Activated naive CD4-positive, alpha-beta T cell treated with anti-CD3 and anti-CD28 coated beads for 36 hours (primary cell): ENCODE measurements around the gene CLEC4E. TPM values are rescaled to one million over a fixed set of nuclear protein-coding genes. Genes with fewer than 3 reads are reported as not detected.
"Not testable (repeated sequence)": the region's sequence is repeated elsewhere in the genome, so short reads cannot be mapped to it uniquely, and the experiment has no call there.

Experiments
- CTCF ChIA-PET: fragments of 350-600 bp; sonication (Branson Sonifier 250); formaldehyde crosslinking; loops from one replicate; lab custom pipeline; 2021; ENCODE audit warnings: antibody characterized with exemption; lab: Charles Lee
- DNase-seq: peaks from one replicate; pipeline ENCODE4 v3.0.0-alpha.2; 2020
- H3K27ac Mint-ChIP-seq: one replicate; pipeline ENCODE4 v1.8.0; 2021; ENCODE audit warnings: mild to moderate bottlenecking, mixed read lengths
- H3K27me3 Mint-ChIP-seq: one replicate; pipeline ENCODE4 v1.8.0; 2021; ENCODE audit warnings: low read depth, mixed read lengths
- H3K36me3 Mint-ChIP-seq: one replicate; pipeline ENCODE4 v1.8.0; 2021; ENCODE audit warnings: low read depth, mixed read lengths
- H3K4me1 Mint-ChIP-seq: one replicate; pipeline ENCODE4 v1.8.0; 2021; ENCODE audit warnings: low read depth, mixed read lengths
- H3K4me3 Mint-ChIP-seq: one replicate; pipeline ENCODE4 v1.8.0; 2021; ENCODE audit warnings: mild to moderate bottlenecking, moderate library complexity, mixed read lengths
- H3K9me3 Mint-ChIP-seq: one replicate; pipeline ENCODE4 v1.8.0; 2021; ENCODE audit warnings: mixed read lengths
- intact Hi-C: fragments of 100-400 bp; cut with micrococcal nuclease; formaldehyde crosslinking; loops from one replicate; pipeline ENCODE4 v1.15.1; 2023
- total RNA-seq, 2 experiments: library from RNA; stranded (reverse); gene quantifications; one replicate each; pipeline ENCODE4 v1.2.3, GENCODE V29; 2021

The CLEC4E gene, protein sequence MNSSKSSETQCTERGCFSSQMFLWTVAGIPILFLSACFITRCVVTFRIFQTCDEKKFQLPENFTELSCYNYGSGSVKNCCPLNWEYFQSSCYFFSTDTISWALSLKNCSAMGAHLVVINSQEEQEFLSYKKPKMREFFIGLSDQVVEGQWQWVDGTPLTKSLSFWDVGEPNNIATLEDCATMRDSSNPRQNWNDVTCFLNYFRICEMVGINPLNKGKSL
- not detected for total RNA-seq

DNA sequence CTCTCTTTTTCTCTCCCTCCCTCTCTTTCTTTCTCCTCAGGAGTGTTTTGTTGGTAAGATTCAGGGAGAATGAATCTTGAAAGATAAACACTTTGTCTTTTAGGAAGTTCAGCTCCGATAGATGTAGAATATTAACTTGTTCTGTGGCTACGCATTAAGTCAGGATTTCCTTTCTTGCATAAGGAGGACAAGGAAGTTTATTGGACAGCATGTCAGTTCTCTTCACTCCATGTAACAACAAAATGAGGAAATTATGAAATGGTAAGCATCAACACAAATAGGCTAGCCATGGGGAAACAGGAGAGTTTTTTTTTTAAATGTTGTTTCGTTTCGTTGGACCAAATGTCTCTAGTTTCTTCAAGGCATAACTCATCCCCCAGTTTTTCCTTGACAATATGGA is at the start of gene CLEC4E:
Gene CLEC4E, minus strand, starts transcription at position 75 of the 400 bp plus-strand sequence. CDS start 108 bp downstream, outside the sequence.
- intact Hi-C loops, result loop anchor here (5.0 kb wide), 1 partner anchor 106 kb away; no protein-coding TSS in a partner anchor
- H3K9me3 Mint-ChIP-seq, H3K4me3 Mint-ChIP-seq, H3K36me3 Mint-ChIP-seq, DNase-seq, H3K27ac Mint-ChIP-seq, CTCF ChIA-PET: not testable (repeated sequence)
- H3K27me3 Mint-ChIP-seq, result peaks cover 23% of the 10 kb centered on the region
- H3K4me1 Mint-ChIP-seq, result peaks cover 12% of the 10 kb centered on the region

DNA sequence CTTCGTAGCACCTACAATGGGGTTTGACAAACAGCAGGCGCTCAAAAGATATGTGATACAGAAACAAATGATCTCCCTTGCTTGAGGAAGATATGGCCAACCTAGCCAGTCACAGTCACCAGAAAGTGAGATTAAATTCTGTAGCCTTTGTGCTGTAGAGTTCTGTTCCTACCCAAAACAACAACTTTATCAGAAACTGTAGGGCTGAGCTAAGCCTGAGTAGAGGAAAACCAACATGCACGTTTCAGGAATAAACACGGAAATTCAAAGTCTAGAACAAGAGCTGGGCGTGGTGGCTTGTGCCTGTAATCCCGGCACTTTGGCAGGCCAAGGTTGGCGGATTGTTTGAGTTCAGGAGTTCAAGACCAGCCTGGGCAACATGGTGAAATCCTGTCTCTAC is 49.0 kb upstream of the CLEC4E start:
- DNase-seq, result no peak
- intact Hi-C loops, result no loop called here
- Mint-ChIP-seq H3K9me3 (no peaks in the 10 kb centered on the region), H3K27ac (no peak overlapping the region), H3K36me3 (no peaks in the 10 kb centered on the region), H3K4me1 (no peaks in the 10 kb centered on the region), H3K27me3 (no peaks in the 10 kb centered on the region), H3K4me3 (no peak overlapping the region)
- CTCF ChIA-PET, result interaction anchor here (1.1 to 3.2 kb wide), 2 partner anchors 12 to 45 kb away, joined by 3 to 12 read pairs; no protein-coding TSS in a partner anchor

DNA sequence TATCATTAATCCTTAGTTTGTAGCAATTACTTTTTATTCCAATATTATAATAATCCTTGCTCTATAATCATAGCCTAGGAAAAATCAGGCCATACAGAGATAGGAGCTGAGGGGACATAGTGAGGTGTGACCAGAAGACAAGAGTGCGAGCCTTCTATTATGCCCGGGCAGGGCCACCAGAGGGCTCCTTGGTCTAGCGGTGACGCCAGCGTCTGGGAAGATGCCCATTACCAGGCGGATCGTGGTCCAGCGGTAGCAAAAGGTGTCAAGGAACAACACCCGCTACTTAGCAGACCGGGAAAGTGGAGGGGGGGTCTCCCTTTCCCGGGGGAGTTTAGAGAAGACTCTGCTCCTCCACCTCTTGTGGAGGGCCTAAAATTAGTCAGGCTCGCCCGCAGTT is 43.8 kb upstream of the CLEC4E start:
- H3K27ac Mint-ChIP-seq, H3K27me3 Mint-ChIP-seq, H3K9me3 Mint-ChIP-seq, DNase-seq, CTCF ChIA-PET, H3K36me3 Mint-ChIP-seq, H3K4me3 Mint-ChIP-seq, intact Hi-C loops, H3K4me1 Mint-ChIP-seq: not testable (repeated sequence)

DNA sequence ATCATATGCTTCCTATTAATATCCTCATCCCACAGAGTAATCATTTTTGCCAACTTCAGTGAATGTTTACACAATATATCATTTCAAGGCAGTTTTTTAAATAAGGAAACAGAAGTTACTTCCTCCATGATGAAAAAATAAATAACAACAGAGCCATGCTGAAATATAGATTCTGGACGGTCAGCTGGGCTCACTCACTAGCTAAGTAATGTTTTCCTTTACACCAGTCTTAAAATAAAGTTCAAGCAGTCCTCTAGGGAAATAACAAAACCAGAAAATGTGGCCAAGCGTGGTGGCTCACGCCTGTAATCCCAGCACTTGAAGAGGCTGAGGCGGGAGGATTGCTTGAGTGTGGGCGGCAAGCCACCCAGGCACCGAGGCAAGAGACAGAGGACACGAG is 43.3 kb upstream of the CLEC4E start:
- H3K27me3 Mint-ChIP-seq, result no peaks in the 10 kb centered on the region
- peaks cover 2% of the 10 kb centered on the region for H3K4me1 Mint-ChIP-seq
- CTCF ChIA-PET, result interaction anchor here (0.6 kb wide), 1 partner anchor 314 kb away, joined by 3 read pairs; no protein-coding TSS in a partner anchor
- no peak overlapping the region for H3K27ac Mint-ChIP-seq
- H3K9me3 Mint-ChIP-seq, result no peaks in the 10 kb centered on the region
- no peaks in the 10 kb centered on the region for H3K36me3 Mint-ChIP-seq
- intact Hi-C loops, result no loop called here
- H3K4me3 Mint-ChIP-seq, result no peak overlapping the region
- DNase-seq, result no peak

DNA sequence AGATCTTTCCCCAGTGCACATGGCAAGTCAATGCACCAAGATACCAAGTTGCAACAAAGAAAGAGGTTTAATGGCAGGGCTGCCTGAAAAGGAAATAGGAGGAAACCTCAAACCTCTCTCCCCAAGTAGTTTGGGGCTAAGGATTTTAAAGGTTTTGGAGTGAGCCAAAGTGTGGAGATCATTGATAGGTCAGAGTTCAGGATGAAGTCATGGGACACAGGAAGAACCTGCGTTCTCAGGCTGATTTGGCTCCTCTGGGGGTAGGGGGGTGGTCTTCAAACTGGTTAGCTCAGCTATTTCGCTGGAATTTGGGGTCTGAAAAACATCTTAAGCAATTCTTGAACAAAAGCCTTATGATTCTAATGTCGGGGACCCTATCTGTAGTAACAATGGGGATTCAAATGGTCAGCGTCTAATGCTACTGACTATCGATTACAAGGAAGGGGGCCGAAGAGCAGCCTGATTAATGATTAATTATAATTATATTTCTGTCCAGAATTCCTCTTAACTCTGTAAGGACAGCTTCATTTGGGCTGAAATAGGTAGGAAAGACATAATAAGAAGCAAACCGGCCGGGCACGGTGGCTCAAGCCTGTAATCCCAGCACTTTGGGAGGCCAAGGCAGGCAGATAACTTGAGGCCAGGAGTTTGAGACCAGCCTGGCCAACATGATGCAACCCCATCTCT is 40.5 kb upstream of the CLEC4E start:
- Mint-ChIP-seq H3K27ac (no peak overlapping the region), H3K9me3 (no peaks in the 10 kb centered on the region), H3K4me3 (no peak overlapping the region), H3K36me3 (no peaks in the 10 kb centered on the region), H3K4me1 (peaks cover 2% of the 10 kb centered on the region), H3K27me3 (no peaks in the 10 kb centered on the region)
- CTCF ChIA-PET, result no interaction called here
- intact Hi-C loops, result no loop called here
- no peak for DNase-seq

DNA sequence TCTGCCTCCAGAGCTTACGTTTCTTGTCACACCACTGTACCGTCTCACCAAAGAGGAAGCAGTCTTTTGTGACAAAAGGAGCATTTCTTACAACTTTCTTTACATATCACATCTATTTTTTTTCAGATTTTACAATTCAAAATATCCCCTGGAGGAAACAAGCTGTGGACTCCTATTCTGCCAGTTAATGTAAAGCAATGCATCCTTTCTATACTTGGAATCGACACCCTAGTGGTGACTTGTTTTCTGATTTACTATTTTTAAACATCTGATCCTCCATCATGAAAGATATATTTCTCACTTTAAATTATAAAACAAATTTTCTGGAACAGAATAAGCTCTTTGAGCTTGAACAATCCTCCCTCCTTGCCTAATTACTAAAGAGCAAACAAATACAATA is 37.2 kb upstream of the CLEC4E start:
- DNase-seq, result no peak
- intact Hi-C loops, result no loop called here
- peaks cover 2% of the 10 kb centered on the region for H3K27me3 Mint-ChIP-seq
- H3K4me1 Mint-ChIP-seq, result peaks cover 2% of the 10 kb centered on the region
- H3K4me3 Mint-ChIP-seq, result no peak overlapping the region
- H3K27ac Mint-ChIP-seq, result no peak overlapping the region
- CTCF ChIA-PET, result interaction anchor here (1.4 to 1.6 kb wide), 2 partner anchors 12 to 34 kb away, joined by 3 to 6 read pairs; no protein-coding TSS in a partner anchor
- no peaks in the 10 kb centered on the region for H3K36me3 Mint-ChIP-seq
- no peaks in the 10 kb centered on the region for H3K9me3 Mint-ChIP-seq

DNA sequence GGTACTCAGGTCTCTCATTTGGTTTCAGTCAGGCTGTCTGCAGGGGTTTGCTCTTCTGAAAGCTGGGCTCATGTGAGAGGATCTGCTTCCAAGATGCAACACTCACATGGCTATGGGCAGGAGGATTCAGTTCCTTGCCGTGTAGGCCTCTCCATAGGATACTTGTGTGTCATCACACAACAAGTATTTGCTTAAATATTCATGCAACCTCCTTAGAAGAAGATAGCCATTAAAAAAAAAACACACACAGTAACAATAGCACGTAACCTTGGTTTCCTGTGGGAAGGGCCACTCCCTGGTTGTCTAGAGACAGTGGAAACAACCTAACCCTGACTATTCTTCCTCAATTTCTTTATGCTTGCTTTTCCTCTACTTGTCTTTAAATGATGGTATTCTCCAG is 31.8 kb upstream of the CLEC4E start:
- no peaks in the 10 kb centered on the region for H3K36me3 Mint-ChIP-seq
- intact Hi-C loops, result no loop called here
- no peak overlapping the region for H3K27ac Mint-ChIP-seq
- H3K4me1 Mint-ChIP-seq, result peaks cover 10% of the 10 kb centered on the region
- H3K4me3 Mint-ChIP-seq, result no peak overlapping the region
- H3K9me3 Mint-ChIP-seq, result no peaks in the 10 kb centered on the region
- peaks cover 2% of the 10 kb centered on the region for H3K27me3 Mint-ChIP-seq
- CTCF ChIA-PET, result interaction anchor here (1.1 kb wide), 1 partner anchor 38 kb away, joined by 4 read pairs; no protein-coding TSS in a partner anchor
- no peak for DNase-seq

DNA sequence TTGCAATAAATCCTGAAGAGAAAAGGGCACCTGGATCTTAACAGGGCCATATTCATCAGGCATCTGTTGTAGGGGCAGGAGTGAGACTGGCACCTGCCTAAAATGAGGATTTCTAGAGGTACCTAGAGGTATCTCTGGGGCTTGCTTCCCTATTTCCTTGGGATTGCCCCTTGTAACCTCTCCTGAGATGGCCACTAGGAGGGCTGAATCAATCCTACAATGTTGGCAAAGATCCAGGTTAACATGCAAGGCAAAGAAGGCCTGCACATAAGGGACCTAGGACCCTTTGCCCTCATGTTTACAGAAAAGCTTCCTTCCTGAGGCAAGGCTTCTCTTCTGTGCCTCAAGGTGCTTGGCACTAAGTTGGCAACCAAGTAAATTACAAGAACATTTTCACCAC is 25.8 kb upstream of the CLEC4E start:
- Mint-ChIP-seq H3K4me3 (no peak overlapping the region), H3K4me1 (no peaks in the 10 kb centered on the region), H3K36me3 (no peaks in the 10 kb centered on the region), H3K27ac (no peak overlapping the region), H3K27me3 (peaks cover 7% of the 10 kb centered on the region), H3K9me3 (peaks cover 12% of the 10 kb centered on the region)
- CTCF ChIA-PET, result no interaction called here
- no peak for DNase-seq
- intact Hi-C loops, result no loop called here

DNA sequence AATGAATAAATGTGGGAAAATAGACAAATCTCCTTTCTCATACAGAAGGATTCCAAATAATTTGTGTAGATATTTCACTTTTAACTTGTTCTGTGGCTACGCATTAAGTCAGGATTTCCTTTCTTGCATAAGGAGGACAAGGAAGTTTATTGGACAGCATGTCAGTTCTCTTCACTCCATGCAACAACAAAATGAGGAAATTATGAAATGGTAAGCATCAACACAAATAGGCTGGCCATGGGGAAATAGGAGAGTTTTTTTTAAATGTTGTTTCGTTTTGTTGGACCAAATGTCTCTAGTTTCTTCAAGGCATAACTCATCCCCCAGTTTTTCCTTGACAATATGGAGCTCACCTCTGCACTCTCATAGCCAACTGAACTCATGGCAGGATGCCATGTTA is 25.3 kb upstream of the CLEC4E start:
- H3K9me3 Mint-ChIP-seq, result peaks cover 12% of the 10 kb centered on the region
- H3K27me3 Mint-ChIP-seq, intact Hi-C loops, H3K36me3 Mint-ChIP-seq, H3K4me1 Mint-ChIP-seq, H3K4me3 Mint-ChIP-seq, H3K27ac Mint-ChIP-seq, DNase-seq: not testable (repeated sequence)
- CTCF ChIA-PET, result interaction anchor here (2.3 kb wide), 1 partner anchor 22 kb away, joined by 6 read pairs; no protein-coding TSS in a partner anchor

DNA sequence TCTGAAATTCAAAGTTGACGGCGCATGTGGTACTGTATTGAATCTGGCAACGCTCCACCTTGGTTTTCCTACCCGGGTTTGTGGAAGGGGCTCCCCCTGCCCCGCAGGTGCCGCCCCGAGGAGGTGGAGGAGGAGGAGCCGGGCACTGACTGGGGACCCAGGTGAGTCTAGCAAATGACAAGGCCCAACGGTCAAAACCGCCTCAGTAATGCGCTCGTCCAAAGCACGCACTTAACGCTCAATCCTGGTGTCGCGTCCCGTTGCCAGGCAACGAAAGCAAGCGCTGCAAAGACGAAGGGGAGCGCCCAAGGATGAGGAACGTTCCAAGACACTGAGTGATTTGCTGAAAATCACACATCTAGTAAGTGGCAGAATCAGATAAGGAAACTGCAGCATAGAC is 24.0 kb upstream of the CLEC4E start:
- intact Hi-C loops, result no loop called here
- H3K4me1 Mint-ChIP-seq, result no peaks in the 10 kb centered on the region
- no peaks in the 10 kb centered on the region for H3K36me3 Mint-ChIP-seq

DNA sequence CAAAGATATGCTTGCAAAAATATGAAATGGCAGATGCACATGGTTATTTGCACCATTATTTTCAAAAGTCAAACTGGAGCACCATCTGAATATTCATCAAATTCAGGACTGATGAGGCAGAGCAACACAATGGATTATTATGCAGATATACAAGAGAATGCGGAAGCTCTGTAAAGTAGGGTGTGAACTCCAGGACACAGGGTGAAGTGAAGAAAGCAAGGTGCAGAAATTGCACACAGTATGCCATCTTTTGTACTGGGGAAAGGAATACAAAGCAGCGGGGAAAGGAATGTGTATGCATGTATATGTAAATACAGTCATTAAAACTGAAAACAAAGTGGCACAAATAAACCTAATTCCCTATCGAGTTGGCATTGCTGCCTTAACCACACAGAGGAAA is 22.7 kb upstream of the CLEC4E start:
- Mint-ChIP-seq H3K4me3 (no peak overlapping the region), H3K9me3 (peaks cover 12% of the 10 kb centered on the region), H3K36me3 (no peaks in the 10 kb centered on the region), H3K4me1 (no peaks in the 10 kb centered on the region), H3K27ac (no peak overlapping the region), H3K27me3 (peaks cover 7% of the 10 kb centered on the region)
- CTCF ChIA-PET, result no interaction called here
- intact Hi-C loops, result loop anchor here (2.0 kb wide), 1 partner anchor 19 kb away; no protein-coding TSS in a partner anchor
- no peak for DNase-seq

More for the DNA sequence above, 24.0 kb upstream of the CLEC4E start:
- H3K27ac Mint-ChIP-seq, result no peak overlapping the region
- peaks cover 12% of the 10 kb centered on the region for H3K9me3 Mint-ChIP-seq
- no peak overlapping the region for H3K4me3 Mint-ChIP-seq
- H3K27me3 Mint-ChIP-seq, result peaks cover 7% of the 10 kb centered on the region
- CTCF ChIA-PET, result interaction anchor here (2.3 kb wide), 1 partner anchor 20 kb away, joined by 6 read pairs; no protein-coding TSS in a partner anchor
- DNase-seq, result no peak

DNA sequence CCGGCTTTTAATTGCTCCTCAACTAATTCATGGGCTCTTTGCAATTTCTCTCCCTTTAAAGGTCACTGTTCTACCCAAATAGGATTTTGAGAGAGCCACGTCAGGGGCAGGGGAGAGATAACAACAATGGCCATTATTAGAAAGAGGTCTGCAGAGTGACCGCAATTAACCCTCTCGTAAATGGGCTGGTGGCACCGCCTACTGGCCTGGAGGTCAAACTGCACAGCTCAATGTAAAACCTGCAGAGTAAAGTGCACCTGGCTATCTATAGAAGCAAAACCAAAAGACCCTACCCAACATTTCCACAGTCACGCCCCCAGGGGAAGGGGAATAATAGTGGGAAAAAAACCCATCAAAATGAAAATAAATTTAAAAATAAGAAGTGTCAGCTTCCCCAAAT is 21.6 kb upstream of the CLEC4E start:
- no peak for DNase-seq
- H3K36me3 Mint-ChIP-seq, result no peaks in the 10 kb centered on the region
- intact Hi-C loops, result loop anchor here (2.0 kb wide), 1 partner anchor 18 kb away; no protein-coding TSS in a partner anchor
- H3K9me3 Mint-ChIP-seq, result peaks cover 12% of the 10 kb centered on the region
- CTCF ChIA-PET, result interaction anchor here (1.3 kb wide), 1 partner anchor 18 kb away, joined by 6 read pairs; no protein-coding TSS in a partner anchor
- H3K4me3 Mint-ChIP-seq, result no peak overlapping the region
- H3K27ac Mint-ChIP-seq, result no peak overlapping the region
- peaks cover 7% of the 10 kb centered on the region for H3K27me3 Mint-ChIP-seq
- H3K4me1 Mint-ChIP-seq, result no peaks in the 10 kb centered on the region
